HL-60 (cell line): ENCODE results near the gene CACNA2D1.

ENCODE experiments used
- DNase-seq, 2 experiments: peaks; one replicate each; pipeline ENCODE4 v3.0.0-alpha.2; 2010 to 2020; ENCODE audit warnings: low read depth in 1 of 2, low spot score in 1 of 2
- H3K27ac ChIP-seq: fragments of 250-450 bp; sonication (Bioruptor Pico); replicated peaks from 2 replicates; pipeline ENCODE4 v1.5.1; 2020; ENCODE audit warnings: mild to moderate bottlenecking, moderate library complexity
- H3K27me3 ChIP-seq: fragments of 250-450 bp; sonication (Bioruptor Pico); 2 replicates; pipeline ENCODE4 v1.5.1; 2021; ENCODE audit warnings: mild to moderate bottlenecking, moderate library complexity; ENCODE audit not compliant: insufficient read depth, poor library complexity, severe bottlenecking
- H3K4me3 ChIP-seq: replicated peaks from 2 replicates; pipeline ENCODE4 v1.5.1; 2011; ENCODE audit warnings: mild to moderate bottlenecking, control low read depth, low read length; ENCODE audit not compliant: insufficient read depth
- GABPA ChIP-seq: IDR thresholded peaks from 2 replicates; pipeline ENCODE4 v1.6.1; 2012; ENCODE audit warnings: low read depth
- POLR2AphosphoS5 ChIP-seq: IDR thresholded peaks from 2 replicates; pipeline ENCODE4 v1.6.1; 2012; ENCODE audit warnings: low read depth
- REST ChIP-seq: IDR thresholded peaks from 2 replicates; pipeline ENCODE4 v1.6.1; 2012; ENCODE audit warnings: low read depth; ENCODE audit not compliant: insufficient replicate concordance
- SPI1 ChIP-seq: IDR thresholded peaks from 2 replicates; pipeline ENCODE4 v1.6.1; 2012; ENCODE audit warnings: low read depth, mild to moderate bottlenecking, borderline replicate concordance
- TF ChIP-seq, protein P1 (sequence below): IDR thresholded peaks from one replicate; pipeline ENCODE4 v1.5.1; 2011; ENCODE audit warnings: low read length, control low read depth, inconsistent platforms; ENCODE audit not compliant: insufficient read depth

CACNA2D1 gene

GRCh38 chr7:82162289-82162688, 281.3 kb downstream of the CACNA2D1 start:
- DNase-seq, result no peak

GRCh38 chr7:82158327-82158726, 285.2 kb downstream of the CACNA2D1 start:
- Histone ChIP-seq H3K27me3 (no peaks in the 10 kb centered on the region), H3K27ac (no peak overlapping the region), H3K4me3 (no peak overlapping the region)
- TF ChIP-seq GABPA, result no peak
- no peak for TF ChIP-seq REST
- TF ChIP-seq, protein P1, sequence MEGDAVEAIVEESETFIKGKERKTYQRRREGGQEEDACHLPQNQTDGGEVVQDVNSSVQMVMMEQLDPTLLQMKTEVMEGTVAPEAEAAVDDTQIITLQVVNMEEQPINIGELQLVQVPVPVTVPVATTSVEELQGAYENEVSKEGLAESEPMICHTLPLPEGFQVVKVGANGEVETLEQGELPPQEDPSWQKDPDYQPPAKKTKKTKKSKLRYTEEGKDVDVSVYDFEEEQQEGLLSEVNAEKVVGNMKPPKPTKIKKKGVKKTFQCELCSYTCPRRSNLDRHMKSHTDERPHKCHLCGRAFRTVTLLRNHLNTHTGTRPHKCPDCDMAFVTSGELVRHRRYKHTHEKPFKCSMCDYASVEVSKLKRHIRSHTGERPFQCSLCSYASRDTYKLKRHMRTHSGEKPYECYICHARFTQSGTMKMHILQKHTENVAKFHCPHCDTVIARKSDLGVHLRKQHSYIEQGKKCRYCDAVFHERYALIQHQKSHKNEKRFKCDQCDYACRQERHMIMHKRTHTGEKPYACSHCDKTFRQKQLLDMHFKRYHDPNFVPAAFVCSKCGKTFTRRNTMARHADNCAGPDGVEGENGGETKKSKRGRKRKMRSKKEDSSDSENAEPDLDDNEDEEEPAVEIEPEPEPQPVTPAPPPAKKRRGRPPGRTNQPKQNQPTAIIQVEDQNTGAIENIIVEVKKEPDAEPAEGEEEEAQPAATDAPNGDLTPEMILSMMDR, result no peak
- no peak for TF ChIP-seq SPI1
- no peak for TF ChIP-seq POLR2AphosphoS5
- DNase-seq, result no peak

More at GRCh38 chr7:82162289-82162688, 281.3 kb downstream of the CACNA2D1 start:
- Histone ChIP-seq H3K27ac (no peak overlapping the region), H3K27me3 (no peaks in the 10 kb centered on the region), H3K4me3 (no peak overlapping the region)
- TF ChIP-seq, protein P1, result no peak
- TF ChIP-seq GABPA, result no peak
- no peak for TF ChIP-seq POLR2AphosphoS5
- no peak for TF ChIP-seq REST
- TF ChIP-seq SPI1, result no peak

DNA sequence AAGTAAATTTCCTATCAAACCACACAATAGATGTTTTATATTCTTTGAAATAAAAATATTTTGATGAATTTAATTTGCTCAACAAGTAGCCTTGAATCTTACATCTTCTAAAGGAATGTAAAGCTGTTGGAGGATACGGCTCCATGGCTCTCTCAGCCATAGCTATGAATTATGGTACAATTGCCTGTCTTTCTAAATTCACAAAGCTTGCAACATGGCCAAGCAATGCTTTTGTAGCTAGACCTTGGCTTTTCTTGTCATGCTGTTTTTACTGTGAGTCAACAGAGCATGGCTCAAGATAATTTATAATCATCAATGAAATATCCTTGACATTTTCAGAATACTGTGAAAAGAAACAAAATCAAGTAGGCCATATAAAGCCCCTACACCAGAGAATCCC, 286.7 kb downstream of the CACNA2D1 start:
- no peak for TF ChIP-seq GABPA
- no peak for TF ChIP-seq SPI1
- Histone ChIP-seq H3K4me3 (no peak overlapping the region), H3K27ac (no peak overlapping the region), H3K27me3 (no peaks in the 10 kb centered on the region)
- no peak for DNase-seq

DNA sequence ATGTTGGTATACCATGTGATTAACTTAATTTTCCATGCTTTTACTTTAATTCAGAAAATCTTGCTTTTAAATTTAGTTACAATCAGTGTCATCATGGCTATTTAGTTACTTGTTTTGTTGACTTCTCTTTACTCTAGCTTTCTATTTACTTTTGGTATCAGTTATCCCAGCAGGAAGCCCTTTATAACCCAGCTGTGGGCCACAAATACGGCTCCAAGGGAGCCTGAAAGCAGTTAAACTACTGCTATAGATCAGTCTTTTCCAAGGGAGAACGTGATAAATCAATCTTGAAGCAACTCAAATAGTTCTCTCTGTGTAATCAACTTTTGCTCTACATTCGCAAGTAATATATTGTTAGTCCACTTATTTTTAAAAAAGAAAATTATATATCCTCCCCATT, 287.4 kb downstream of the CACNA2D1 start:
- H3K27me3 ChIP-seq, result no peaks in the 10 kb centered on the region
- no peak for TF ChIP-seq POLR2AphosphoS5
- no peak for TF ChIP-seq GABPA
- H3K27ac ChIP-seq, result no peak overlapping the region
- H3K4me3 ChIP-seq, result no peak overlapping the region
- DNase-seq, result no peak

GRCh38 chr7:82154728-82155127, 288.8 kb downstream of the CACNA2D1 start:
- H3K4me3 ChIP-seq, result no peak overlapping the region
- no peak overlapping the region for H3K27ac ChIP-seq
- DNase-seq, result no peak
- TF ChIP-seq GABPA, result no peak
- TF ChIP-seq POLR2AphosphoS5, result no peak
- TF ChIP-seq REST, result no peak
- no peak for TF ChIP-seq SPI1
- TF ChIP-seq, protein P1, result no peak
- no peaks in the 10 kb centered on the region for H3K27me3 ChIP-seq
